ENCODE results near the gene SENP2. TPM values are rescaled to one million over a fixed set of nuclear protein-coding genes. Genes with fewer than 3 reads are reported as not detected.

SENP2 gene
- polyA plus RNA-seq, 1 donor (not counting 4 experiments of a cell fraction or from before 2014, with no cell fraction given) = 12.6 TPM

- no peak for TF ChIP-seq EZH2 (IDR thresholded peaks at IDR 0.05; ENCODE audit: low read length)
- TF ChIP-seq, protein P1, sequence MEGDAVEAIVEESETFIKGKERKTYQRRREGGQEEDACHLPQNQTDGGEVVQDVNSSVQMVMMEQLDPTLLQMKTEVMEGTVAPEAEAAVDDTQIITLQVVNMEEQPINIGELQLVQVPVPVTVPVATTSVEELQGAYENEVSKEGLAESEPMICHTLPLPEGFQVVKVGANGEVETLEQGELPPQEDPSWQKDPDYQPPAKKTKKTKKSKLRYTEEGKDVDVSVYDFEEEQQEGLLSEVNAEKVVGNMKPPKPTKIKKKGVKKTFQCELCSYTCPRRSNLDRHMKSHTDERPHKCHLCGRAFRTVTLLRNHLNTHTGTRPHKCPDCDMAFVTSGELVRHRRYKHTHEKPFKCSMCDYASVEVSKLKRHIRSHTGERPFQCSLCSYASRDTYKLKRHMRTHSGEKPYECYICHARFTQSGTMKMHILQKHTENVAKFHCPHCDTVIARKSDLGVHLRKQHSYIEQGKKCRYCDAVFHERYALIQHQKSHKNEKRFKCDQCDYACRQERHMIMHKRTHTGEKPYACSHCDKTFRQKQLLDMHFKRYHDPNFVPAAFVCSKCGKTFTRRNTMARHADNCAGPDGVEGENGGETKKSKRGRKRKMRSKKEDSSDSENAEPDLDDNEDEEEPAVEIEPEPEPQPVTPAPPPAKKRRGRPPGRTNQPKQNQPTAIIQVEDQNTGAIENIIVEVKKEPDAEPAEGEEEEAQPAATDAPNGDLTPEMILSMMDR (optimal IDR thresholded peaks at IDR 0.05 in 1 of 3, IDR thresholded peaks at IDR 0.05 in 1 of 3, conservative IDR thresholded peaks at IDR 0.05 in 1 of 3; ENCODE audit: extremely low read depth in 1 of 3, insufficient read depth in 2 of 3, low read length in 3 of 3) = no peak
- Histone ChIP-seq H3K4me1 (ENCODE audit: control insufficient read depth, extremely low read depth, insufficient read depth, low read length) (peaks cover 12% of the 10 kb centered on the region), H3K4me2 (ENCODE audit: control insufficient read depth, extremely low read depth, insufficient read depth, low read depth, low read length) (peak within 1 kb of the TSS; percentile 45), H3K36me3 (ENCODE audit: control insufficient read depth in 2 of 2, extremely low read depth in 1 of 2, insufficient read depth in 2 of 2, low read length in 2 of 2) (no peaks in the 10 kb centered on the region), H3K9ac (ENCODE audit: control insufficient read depth, extremely low read depth, insufficient read depth, low read length) (peak within 1 kb of the TSS; percentile 13), H3K79me2 (ENCODE audit: control insufficient read depth, insufficient read depth, low read length) (no peaks in the 10 kb centered on the region), H3K4me3 (ENCODE audit: control insufficient read depth in 2 of 3, extremely low read depth in 1 of 3, insufficient read depth in 2 of 3, low read depth in 1 of 3, low read length in 3 of 3) (peak within 1 kb of the TSS; percentile 13 to 35 (median 20)), H3K9me1 (ENCODE audit: control insufficient read depth, extremely low read depth, insufficient read depth, low read length) (no peaks in the 10 kb centered on the region), H3K9me3 (ENCODE audit: control insufficient read depth, low read depth, low read length) (no peaks in the 10 kb centered on the region), H3K27me3 (ENCODE audit: control insufficient read depth, extremely low read depth, insufficient read depth, low read length) (no peaks in the 10 kb centered on the region), H3K27ac (ENCODE audit: control insufficient read depth, insufficient read depth, low read length) (peak within 1 kb of the TSS; percentile 33), H4K20me1 (ENCODE audit: control insufficient read depth, extremely low read depth, insufficient read depth, low read length) (no peaks in the 10 kb centered on the region), H2AFZ (ENCODE audit: control insufficient read depth, low read length) (peak within 1 kb of the TSS; percentile 84)
- DNase-seq (ENCODE audit: low read depth, low spot score) (no peak), FAIRE-seq (no peak)
- dilution Hi-C loops (cut with MboI; ENCODE audit: extremely low pct_ligation_motif_present, low sequenced_read_pairs) = no loop called here
Measured at GRCh38 chr3:185552358-185552877, 33.7 kb upstream of the SENP2 start, which contains the start of gene LIPH. Gene LIPH, minus strand, starts transcription at chr3:185552588. Its CDS starts 117 bp downstream, at chr3:185552471.

GRCh38 chr3:185555101-185555501 lies 31.0 kb upstream of the SENP2 start:
- FAIRE-seq (no peak), DNase-seq (ENCODE audit: low read depth, low spot score) (no peak)
- dilution Hi-C loops (cut with MboI; ENCODE audit: extremely low pct_ligation_motif_present, low sequenced_read_pairs) = no loop called here
- no peaks in the 10 kb centered on the region for H4K20me1 ChIP-seq (ENCODE audit: control insufficient read depth, extremely low read depth, insufficient read depth, low read length)
- no peaks in the 10 kb centered on the region for H3K27me3 ChIP-seq (ENCODE audit: control insufficient read depth, extremely low read depth, insufficient read depth, low read length)
- TF ChIP-seq EZH2 (IDR thresholded peaks at IDR 0.05; ENCODE audit: low read length) = no peak
- TF ChIP-seq, protein P1 (optimal IDR thresholded peaks at IDR 0.05 in 1 of 3, IDR thresholded peaks at IDR 0.05 in 1 of 3, conservative IDR thresholded peaks at IDR 0.05 in 1 of 3; ENCODE audit: extremely low read depth in 1 of 3, insufficient read depth in 2 of 3, low read length in 3 of 3) = no peak
- H3K4me3 ChIP-seq (ENCODE audit: control insufficient read depth in 2 of 3, extremely low read depth in 1 of 3, insufficient read depth in 2 of 3, low read depth in 1 of 3, low read length in 3 of 3) = no peak overlapping the region
- no peaks in the 10 kb centered on the region for H3K9me1 ChIP-seq (ENCODE audit: control insufficient read depth, extremely low read depth, insufficient read depth, low read length)
- no peaks in the 10 kb centered on the region for H3K9me3 ChIP-seq (ENCODE audit: control insufficient read depth, low read depth, low read length)
- H3K4me1 ChIP-seq (ENCODE audit: control insufficient read depth, extremely low read depth, insufficient read depth, low read length) = peaks cover 22% of the 10 kb centered on the region
- no peak overlapping the region for H3K4me2 ChIP-seq (ENCODE audit: control insufficient read depth, extremely low read depth, insufficient read depth, low read depth, low read length)
- no peak overlapping the region for H2AFZ ChIP-seq (ENCODE audit: control insufficient read depth, low read length)
- no peaks in the 10 kb centered on the region for H3K36me3 ChIP-seq (ENCODE audit: control insufficient read depth in 2 of 2, extremely low read depth in 1 of 2, insufficient read depth in 2 of 2, low read length in 2 of 2)
- no peak overlapping the region for H3K9ac ChIP-seq (ENCODE audit: control insufficient read depth, extremely low read depth, insufficient read depth, low read length)
- H3K27ac ChIP-seq (ENCODE audit: control insufficient read depth, insufficient read depth, low read length) = no peak overlapping the region
- H3K79me2 ChIP-seq (ENCODE audit: control insufficient read depth, insufficient read depth, low read length) = no peaks in the 10 kb centered on the region
